Memory B cell (primary cell): ENCODE results near the gene SLC2A9.

Source experiments
- ATAC-seq: fragments of 150-1000 bp; cut with Tn5 transposase; 2 replicates; pipeline ENCODE4 v1.10.0; 2021; ENCODE audit warnings: low read depth, mild to moderate bottlenecking, moderate library complexity
- DNase-seq, 2 donors: peaks; one replicate each; pipeline ENCODE4 v3.0.0; 2022; ENCODE audit warnings: low spot score in 2 of 2
- H3K27ac Mint-ChIP-seq: one replicate; pipeline ENCODE4 v1.8.0; 2022; ENCODE audit warnings: mild to moderate bottlenecking, moderate library complexity, mixed read lengths
- H3K27me3 Mint-ChIP-seq: one replicate; pipeline ENCODE4 v1.8.0; 2022; ENCODE audit warnings: mixed read lengths
- H3K36me3 Mint-ChIP-seq: one replicate; pipeline ENCODE4 v1.8.0; 2022; ENCODE audit warnings: mild to moderate bottlenecking, mixed read lengths
- H3K4me1 Mint-ChIP-seq: one replicate; pipeline ENCODE4 v1.8.0; 2022; ENCODE audit warnings: mixed read lengths
- H3K4me3 Mint-ChIP-seq: one replicate; pipeline ENCODE4 v1.8.0; 2022; ENCODE audit warnings: mild to moderate bottlenecking, moderate library complexity, mixed read lengths
- H3K9me3 Mint-ChIP-seq: one replicate; pipeline ENCODE4 v1.8.0; 2022; ENCODE audit warnings: mixed read lengths

Gene SLC2A9

DNA sequence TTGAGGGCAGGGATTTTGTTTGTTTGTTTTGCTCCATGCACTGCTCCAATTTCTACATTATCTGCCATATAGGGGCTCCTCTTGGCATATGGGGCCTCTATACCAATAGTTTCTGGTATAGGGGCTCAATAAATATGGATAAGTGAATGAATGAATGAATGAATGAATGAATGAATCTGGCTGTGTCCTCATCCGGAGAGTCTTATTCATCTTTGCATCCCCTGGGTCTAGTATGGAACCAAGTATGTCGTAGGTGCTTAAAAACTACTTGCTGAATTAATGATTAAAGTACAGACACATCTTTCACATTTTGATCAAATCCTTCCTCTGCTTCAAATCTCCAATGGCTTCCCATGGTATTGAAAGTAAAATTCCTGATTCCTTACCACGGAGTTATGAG is 159.7 kb downstream of the SLC2A9 start:
- no peaks in the 10 kb centered on the region for H3K36me3 Mint-ChIP-seq
- no peak overlapping the region for H3K27ac Mint-ChIP-seq
- ATAC-seq: no peak
- H3K4me1 Mint-ChIP-seq: no peaks in the 10 kb centered on the region
- no peaks in the 10 kb centered on the region for H3K9me3 Mint-ChIP-seq
- H3K4me3 Mint-ChIP-seq: no peak overlapping the region
- DNase-seq: no peak
- H3K27me3 Mint-ChIP-seq: peaks cover 1% of the 10 kb centered on the region

GRCh38 chr4:9859810-9860209 is 161.5 kb downstream of the SLC2A9 start:
- no peaks in the 10 kb centered on the region for H3K4me1 Mint-ChIP-seq
- no peak overlapping the region for H3K4me3 Mint-ChIP-seq
- H3K36me3 Mint-ChIP-seq: no peaks in the 10 kb centered on the region
- peaks cover 5% of the 10 kb centered on the region for H3K9me3 Mint-ChIP-seq
- H3K27me3 Mint-ChIP-seq: peaks cover 1% of the 10 kb centered on the region
- ATAC-seq (no peak), DNase-seq (no peak)
- no peak overlapping the region for H3K27ac Mint-ChIP-seq

GRCh38 chr4:9849538-9849920 is 171.8 kb downstream of the SLC2A9 start:
- no peak for DNase-seq
- no peak for ATAC-seq
- Mint-ChIP-seq H3K27ac (no peak overlapping the region), H3K27me3 (peaks cover 10% of the 10 kb centered on the region), H3K4me1 (no peaks in the 10 kb centered on the region), H3K36me3 (no peaks in the 10 kb centered on the region), H3K4me3 (no peak overlapping the region), H3K9me3 (no peaks in the 10 kb centered on the region)

GRCh38 chr4:9847968-9848748 is 173.1 kb downstream of the SLC2A9 start:
- DNase-seq (no peak), ATAC-seq (no peak)
- Mint-ChIP-seq H3K4me3 (no peak overlapping the region), H3K9me3 (no peaks in the 10 kb centered on the region), H3K36me3 (no peaks in the 10 kb centered on the region), H3K4me1 (no peaks in the 10 kb centered on the region), H3K27ac (no peak overlapping the region), H3K27me3 (peaks cover 11% of the 10 kb centered on the region)

DNA sequence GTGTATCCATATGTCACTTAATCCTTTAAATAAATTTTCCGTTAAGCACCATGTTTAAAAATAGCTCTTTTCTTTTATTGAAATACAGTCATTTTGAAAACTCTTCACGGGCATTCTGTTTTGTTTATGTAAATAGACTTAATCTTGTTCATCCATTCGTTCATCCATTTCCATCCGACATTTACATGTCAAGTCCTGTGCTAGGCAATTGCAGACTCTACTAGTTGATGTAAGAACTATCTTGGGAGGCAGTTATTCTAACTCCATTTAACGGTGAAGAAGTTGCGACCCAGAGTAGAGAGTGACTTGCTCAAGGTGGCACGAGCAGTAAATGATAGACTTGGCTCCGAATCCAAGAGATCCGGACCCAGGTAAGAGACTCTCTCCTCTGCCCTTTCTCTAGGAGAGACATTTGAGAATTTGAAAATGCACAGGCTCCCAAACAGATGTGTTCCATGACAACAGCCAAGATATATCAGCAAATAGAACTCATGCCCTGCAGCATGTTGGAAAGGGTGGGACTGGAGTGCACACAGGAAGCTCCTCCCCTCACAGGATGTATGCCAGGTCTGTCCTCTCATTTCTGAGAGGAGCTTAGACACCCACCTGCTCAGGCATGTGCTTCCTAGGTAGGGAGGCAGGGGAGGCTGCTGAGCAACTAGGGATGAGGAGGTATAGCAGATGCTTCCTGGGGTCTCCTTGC is 175.4 kb downstream of the SLC2A9 start:
- no peaks in the 10 kb centered on the region for H3K4me1 Mint-ChIP-seq
- peaks cover 15% of the 10 kb centered on the region for H3K27me3 Mint-ChIP-seq
- H3K4me3 Mint-ChIP-seq: no peak overlapping the region

DNA sequence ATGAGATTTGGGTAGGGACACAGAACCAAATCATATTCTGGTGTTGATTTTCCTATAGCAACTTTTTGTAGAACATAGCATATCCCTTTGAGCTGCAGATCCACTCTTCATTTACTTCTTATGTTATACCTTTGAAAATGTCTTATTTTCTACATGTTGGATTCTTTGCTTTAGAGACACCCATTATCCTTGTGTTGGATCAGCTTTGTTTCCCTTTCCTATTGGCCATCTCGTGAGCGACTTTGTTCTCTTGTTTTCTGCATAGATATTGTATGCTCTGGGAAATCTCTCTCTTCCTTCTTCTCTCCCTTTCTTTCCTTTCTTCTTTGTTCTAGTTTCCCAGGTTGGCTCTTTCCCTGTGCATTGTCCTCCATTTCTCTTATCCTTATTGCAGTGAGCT is 180.2 kb downstream of the SLC2A9 start:
- Mint-ChIP-seq H3K27me3 (peaks cover 5% of the 10 kb centered on the region), H3K9me3 (peaks cover 16% of the 10 kb centered on the region), H3K27ac (no peak overlapping the region), H3K36me3 (peaks cover 4% of the 10 kb centered on the region), H3K4me3 (no peak overlapping the region), H3K4me1 (no peaks in the 10 kb centered on the region)
- DNase-seq (no peak), ATAC-seq (no peak)

More for the DNA sequence above, 175.4 kb downstream of the SLC2A9 start:
- peaks cover 4% of the 10 kb centered on the region for H3K36me3 Mint-ChIP-seq
- ATAC-seq (no peak), DNase-seq (no peak)
- H3K27ac Mint-ChIP-seq: no peak overlapping the region
- peaks cover 8% of the 10 kb centered on the region for H3K9me3 Mint-ChIP-seq

GRCh38 chr4:9835430-9835829 is 185.9 kb downstream of the SLC2A9 start:
- ATAC-seq (no peak), DNase-seq (no peak)
- Mint-ChIP-seq H3K9me3 (peaks cover 8% of the 10 kb centered on the region), H3K27me3 (peaks cover 2% of the 10 kb centered on the region), H3K27ac (no peak overlapping the region), H3K4me3 (no peak overlapping the region), H3K36me3 (no peaks in the 10 kb centered on the region), H3K4me1 (no peaks in the 10 kb centered on the region)

DNA sequence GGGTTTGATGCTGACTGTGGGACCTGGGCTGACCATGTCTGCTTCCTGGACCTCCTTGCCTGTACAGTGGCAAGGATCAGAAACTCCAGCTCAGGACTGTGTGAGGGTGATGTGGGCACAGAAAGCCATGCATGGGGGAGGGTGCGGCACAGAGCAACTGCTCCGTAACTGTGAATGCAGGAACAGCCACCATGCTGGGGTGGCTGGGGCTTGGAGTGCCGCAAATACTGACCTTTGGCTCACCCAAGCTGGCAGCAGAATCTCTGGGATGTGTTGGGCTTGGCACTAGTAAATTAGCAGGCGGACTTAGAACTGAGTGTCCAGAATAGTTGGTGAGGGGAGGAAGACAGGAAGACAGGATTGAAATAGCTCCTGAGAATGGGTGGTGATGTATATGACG is 187.9 kb downstream of the SLC2A9 start:
- peaks cover 2% of the 10 kb centered on the region for H3K9me3 Mint-ChIP-seq
- H3K27me3 Mint-ChIP-seq: peaks cover 2% of the 10 kb centered on the region
- H3K27ac Mint-ChIP-seq: no peak overlapping the region
- no peak for ATAC-seq
- DNase-seq: no peak
- no peaks in the 10 kb centered on the region for H3K36me3 Mint-ChIP-seq
- no peaks in the 10 kb centered on the region for H3K4me1 Mint-ChIP-seq
- no peak overlapping the region for H3K4me3 Mint-ChIP-seq

- H3K27me3 Mint-ChIP-seq: peaks cover 4% of the 10 kb centered on the region
- H3K36me3 Mint-ChIP-seq: no peaks in the 10 kb centered on the region
- DNase-seq: no peak
- no peak for ATAC-seq
- no peaks in the 10 kb centered on the region for H3K9me3 Mint-ChIP-seq
- no peak overlapping the region for H3K4me3 Mint-ChIP-seq
- no peaks in the 10 kb centered on the region for H3K4me1 Mint-ChIP-seq
- H3K27ac Mint-ChIP-seq: no peak overlapping the region
Observed at GRCh38 chr4:9832640-9833039, 188.7 kb downstream of the SLC2A9 start.

DNA sequence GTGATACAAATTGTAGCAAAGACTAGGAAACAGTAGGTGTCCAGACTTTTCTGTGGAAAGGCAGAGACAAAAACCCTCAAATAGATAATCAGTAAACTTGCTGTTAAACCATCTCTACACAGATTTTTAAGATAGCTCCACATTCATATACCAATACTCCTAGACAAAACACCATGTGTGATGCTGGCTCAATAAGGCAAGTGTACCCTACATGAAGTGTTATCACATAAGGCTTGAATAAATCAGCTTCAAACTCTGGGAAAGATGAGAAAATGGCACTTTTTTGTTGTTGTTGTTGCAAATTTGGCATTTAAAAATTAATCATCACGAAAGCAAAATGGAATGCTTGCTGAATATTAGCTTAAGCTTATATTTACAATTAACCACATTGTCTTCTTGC is 194.7 kb downstream of the SLC2A9 start:
- Mint-ChIP-seq H3K27me3 (peaks cover 10% of the 10 kb centered on the region), H3K4me1 (no peaks in the 10 kb centered on the region), H3K9me3 (no peaks in the 10 kb centered on the region), H3K36me3 (no peaks in the 10 kb centered on the region), H3K27ac (no peak overlapping the region), H3K4me3 (no peak overlapping the region)
- DNase-seq: no peak
- no peak for ATAC-seq

- Mint-ChIP-seq H3K27me3 (peaks cover 10% of the 10 kb centered on the region), H3K36me3 (no peaks in the 10 kb centered on the region), H3K4me3 (no peak overlapping the region), H3K27ac (no peak overlapping the region), H3K4me1 (no peaks in the 10 kb centered on the region), H3K9me3 (no peaks in the 10 kb centered on the region)
- DNase-seq: no peak
- ATAC-seq: no peak
Observed at GRCh38 chr4:9825049-9825448, 196.2 kb downstream of the SLC2A9 start.

DNA sequence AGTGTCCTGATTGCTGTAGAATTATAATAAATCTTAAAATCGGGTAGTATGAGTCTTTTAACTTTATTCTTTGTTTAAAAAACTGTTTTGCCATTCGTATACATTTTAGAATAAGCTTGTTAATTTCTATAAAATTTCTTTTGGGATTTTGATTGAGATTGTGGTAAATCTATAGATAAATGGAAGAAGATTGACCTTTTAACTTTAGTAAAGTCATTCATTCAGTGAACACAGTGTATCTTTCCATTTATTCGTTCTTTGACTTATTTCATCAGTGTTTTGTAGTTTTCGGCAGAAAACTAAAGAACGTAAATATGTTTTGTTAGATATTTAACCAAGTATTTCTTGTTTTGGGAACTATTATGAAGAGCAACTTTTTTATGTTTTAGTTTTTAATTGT is 201.0 kb downstream of the SLC2A9 start:
- Mint-ChIP-seq H3K4me1 (no peaks in the 10 kb centered on the region), H3K27me3 (peaks cover 9% of the 10 kb centered on the region), H3K4me3 (no peak overlapping the region)

DNA sequence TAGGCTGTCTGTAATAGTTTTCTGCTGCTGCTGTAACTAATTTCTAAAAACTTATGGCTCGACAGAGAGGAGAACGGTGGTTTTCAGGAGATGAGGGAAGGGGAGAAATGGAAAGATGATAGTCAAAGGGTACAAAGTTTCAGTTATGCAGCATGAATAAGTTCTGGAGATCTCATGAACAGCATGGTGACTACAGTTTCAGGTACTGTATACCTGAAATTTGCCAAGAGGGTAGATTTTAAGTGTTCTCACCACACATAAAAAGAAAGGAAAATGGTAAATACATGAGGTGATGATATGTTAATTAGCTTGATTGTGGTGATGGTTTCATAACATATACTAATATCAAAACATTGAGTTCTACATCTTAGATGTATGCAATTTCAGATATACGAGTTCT is 205.0 kb downstream of the SLC2A9 start:
- DNase-seq (no peak), ATAC-seq (no peak)
- H3K4me1 Mint-ChIP-seq: no peaks in the 10 kb centered on the region
- H3K9me3 Mint-ChIP-seq: peaks cover 2% of the 10 kb centered on the region
- H3K36me3 Mint-ChIP-seq: no peaks in the 10 kb centered on the region
- H3K4me3 Mint-ChIP-seq: no peak overlapping the region
- H3K27me3 Mint-ChIP-seq: peaks cover 8% of the 10 kb centered on the region
- H3K27ac Mint-ChIP-seq: no peak overlapping the region

More for the DNA sequence above, 201.0 kb downstream of the SLC2A9 start:
- H3K36me3 Mint-ChIP-seq: no peaks in the 10 kb centered on the region
- H3K9me3 Mint-ChIP-seq: peaks cover 2% of the 10 kb centered on the region
- ATAC-seq (no peak), DNase-seq (no peak)
- H3K27ac Mint-ChIP-seq: no peak overlapping the region

DNA sequence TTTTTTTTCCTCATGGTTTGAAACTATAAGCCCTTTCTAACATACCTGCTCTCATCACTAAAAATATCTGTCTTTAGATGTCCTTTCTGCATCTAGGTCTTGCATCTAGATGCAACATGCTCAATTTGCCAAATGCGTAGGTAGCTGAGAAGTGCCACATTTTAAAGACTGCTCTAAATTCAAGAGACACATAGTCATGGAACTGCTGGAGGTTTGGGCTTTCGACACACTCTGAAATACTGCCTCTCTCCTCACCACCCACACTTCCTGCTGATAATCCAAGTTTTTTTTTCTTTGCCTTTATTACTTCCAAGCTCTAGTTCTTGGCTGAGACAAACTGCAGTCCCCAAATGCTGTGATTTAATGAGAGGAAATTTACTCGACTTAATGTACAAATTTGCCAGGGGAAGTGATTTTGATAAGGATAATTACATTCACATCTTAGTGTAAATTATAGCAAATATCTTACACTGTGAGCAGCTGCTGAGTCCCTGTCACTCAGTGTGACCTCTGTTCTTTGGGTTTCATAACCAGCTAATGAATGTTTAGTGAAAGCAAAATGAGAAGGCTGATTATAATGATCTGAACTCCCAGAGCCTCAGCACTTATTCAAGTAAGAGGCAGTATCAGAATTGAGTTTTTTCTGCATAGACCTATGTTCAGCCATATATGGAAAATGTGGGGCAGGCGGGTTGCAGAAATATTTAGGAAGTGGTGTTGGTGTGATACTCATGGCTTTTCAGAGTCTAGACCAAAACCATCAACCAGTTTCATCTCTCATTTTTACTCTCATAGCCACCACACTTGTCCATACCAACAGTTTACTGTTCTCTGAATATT is 208.6 kb downstream of the SLC2A9 start:
- Mint-ChIP-seq H3K4me3 (no peak overlapping the region), H3K4me1 (no peaks in the 10 kb centered on the region), H3K27me3 (peaks cover 10% of the 10 kb centered on the region), H3K9me3 (no peaks in the 10 kb centered on the region), H3K36me3 (no peaks in the 10 kb centered on the region), H3K27ac (no peak overlapping the region)
- DNase-seq: no peak
- no peak for ATAC-seq
